GM21619 (cell line): ENCODE data around the gene KCNJ9.
A peak's percentile ranks its signal among the peaks of the same experiment; 100 is the strongest.
"Not testable (repeated sequence)": the region's sequence is repeated elsewhere in the genome, so short reads cannot be mapped to it uniquely, and the experiment has no call there.

ENCODE experiments used
- ATAC-seq: cut with Tn5 transposase; IDR thresholded peaks from one replicate; pipeline ENCODE4 v1.9.1; 2021; ENCODE audit not compliant: unreplicated experiment

The KCNJ9 gene

GRCh38 chr1:160081261-160081936 lies at the start of gene KCNJ9:
KCNJ9 (plus strand) TSS chr1:160081538; CDS start chr1:160084031, 2,493 bp downstream.
- no peak for ATAC-seq

GRCh38 chr1:160032165-160032820 lies 49.0 kb upstream of the KCNJ9 start:
- ATAC-seq, result no peak

DNA sequence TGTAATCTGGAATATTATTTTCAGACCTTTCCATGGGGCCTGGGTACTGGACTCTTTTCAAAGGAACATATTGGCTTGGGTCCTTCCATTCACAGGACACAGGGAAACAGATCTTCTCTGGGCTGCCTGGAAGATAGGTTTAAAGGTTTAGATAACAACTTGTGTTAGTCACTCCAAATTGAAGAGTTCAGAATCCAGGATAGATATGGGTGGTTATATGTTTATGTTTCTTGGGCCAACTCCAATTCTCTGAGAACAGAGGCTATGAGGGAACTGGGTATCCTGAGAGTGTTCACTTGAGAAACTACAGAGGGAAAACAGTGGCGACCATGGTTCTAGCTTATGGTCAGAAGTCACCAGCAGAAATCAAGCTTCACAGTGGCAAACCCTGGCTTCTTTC lies 40.9 kb upstream of the KCNJ9 start:
- no peak for ATAC-seq

DNA sequence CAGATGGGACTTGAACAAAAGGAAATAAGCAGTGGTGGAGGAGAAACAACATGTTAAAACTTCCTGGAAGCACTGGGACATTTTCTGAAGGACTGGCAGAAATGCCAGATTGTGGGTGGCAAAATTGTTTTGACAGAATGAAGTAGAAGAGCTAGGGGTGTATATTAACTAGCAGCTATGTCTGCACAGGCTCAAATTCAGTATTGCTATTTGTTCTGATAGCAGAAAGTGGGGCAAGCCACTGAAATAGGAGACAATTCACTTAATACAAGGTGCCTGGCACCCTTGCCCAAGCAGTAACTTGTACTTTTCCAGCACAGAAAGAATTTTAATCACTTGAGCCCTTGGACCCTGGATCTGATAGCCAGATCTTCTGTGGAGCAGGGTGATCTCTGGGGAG lies 37.8 kb upstream of the KCNJ9 start:
- no peak for ATAC-seq

- ATAC-seq, result no peak
Measured at GRCh38 chr1:160045653-160046052, 35.7 kb upstream of the KCNJ9 start.

DNA sequence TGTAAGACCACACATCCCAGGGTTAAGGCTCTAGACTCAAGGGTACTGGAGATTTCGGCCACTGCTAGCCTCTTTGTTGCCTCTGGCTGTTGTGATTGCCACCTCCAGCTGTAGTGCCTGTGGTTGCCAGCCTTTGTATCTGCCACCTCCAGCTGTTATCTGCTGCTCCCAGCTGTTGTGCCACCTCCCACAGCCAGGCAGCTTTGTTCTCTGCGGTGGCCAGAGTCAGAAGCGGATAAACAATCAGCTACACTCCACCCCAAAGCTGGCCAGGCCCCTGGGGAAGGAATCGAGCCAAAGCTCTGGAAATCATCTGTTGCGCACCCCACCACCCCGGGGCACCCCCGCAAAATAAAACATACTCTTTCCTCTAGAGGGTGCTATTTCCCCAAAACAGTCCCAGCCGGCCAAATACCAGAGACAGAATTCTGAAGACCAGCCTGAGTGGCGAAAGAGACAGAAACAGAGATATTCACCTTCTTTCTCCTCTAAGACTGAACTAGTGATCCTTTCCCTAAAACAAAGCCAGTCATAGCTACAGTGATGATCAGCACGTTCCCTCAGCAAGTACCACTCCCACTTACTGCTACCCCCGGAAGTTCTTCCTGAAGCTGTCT lies 34.7 kb upstream of the KCNJ9 start:
- ATAC-seq, result peak; percentile 74

DNA sequence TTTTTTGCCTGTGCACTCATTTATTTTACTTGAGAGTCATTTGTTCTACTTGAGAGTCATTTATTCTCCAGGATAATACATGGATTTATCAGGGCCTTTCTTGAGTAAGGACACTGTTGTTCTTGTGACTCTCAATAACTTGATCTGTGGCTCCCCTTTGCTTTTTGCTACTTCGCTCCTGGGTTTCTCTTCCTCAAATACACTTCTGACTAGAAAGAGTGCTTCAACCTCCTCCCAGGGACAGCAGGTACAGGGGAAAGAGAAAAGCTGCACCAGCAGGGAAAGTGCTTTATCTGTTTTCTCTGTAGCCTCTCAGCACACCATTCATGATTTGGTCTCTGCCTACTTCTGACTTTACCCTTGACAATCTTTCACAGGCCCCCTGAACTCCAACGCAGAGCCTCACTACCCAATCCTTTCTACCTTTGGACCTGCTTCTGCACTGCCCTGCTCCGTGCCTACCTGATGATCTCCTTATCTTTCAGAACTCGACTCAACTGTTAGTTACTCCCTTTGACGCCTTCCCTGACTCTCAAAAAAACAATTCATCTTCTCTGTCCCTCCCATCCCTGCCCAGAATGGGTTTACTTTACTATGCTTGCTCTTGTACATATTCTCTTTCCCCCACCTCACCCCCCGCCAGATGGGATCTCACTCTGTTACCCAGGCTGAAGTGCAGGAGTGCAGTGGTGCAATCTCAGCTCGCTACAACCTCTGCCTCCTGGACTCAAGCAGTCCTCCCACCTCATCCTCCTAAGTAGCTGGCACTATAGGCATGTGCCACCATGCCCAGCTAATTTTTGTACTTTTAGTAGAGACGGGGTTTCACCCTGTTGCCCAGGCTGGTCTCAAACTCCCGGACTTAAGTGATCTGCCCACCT lies 34.0 kb upstream of the KCNJ9 start:
- ATAC-seq, result peak; percentile 42

GRCh38 chr1:160048335-160048734 lies 33.0 kb upstream of the KCNJ9 start:
- ATAC-seq, result no peak

GRCh38 chr1:160049101-160049500 lies 32.2 kb upstream of the KCNJ9 start:
- no peak for ATAC-seq

- ATAC-seq, result not testable (repeated sequence)
Measured at GRCh38 chr1:160050182-160050581, 31.2 kb upstream of the KCNJ9 start.

- ATAC-seq, result no peak
Measured at GRCh38 chr1:160050619-160051018, 30.7 kb upstream of the KCNJ9 start.

DNA sequence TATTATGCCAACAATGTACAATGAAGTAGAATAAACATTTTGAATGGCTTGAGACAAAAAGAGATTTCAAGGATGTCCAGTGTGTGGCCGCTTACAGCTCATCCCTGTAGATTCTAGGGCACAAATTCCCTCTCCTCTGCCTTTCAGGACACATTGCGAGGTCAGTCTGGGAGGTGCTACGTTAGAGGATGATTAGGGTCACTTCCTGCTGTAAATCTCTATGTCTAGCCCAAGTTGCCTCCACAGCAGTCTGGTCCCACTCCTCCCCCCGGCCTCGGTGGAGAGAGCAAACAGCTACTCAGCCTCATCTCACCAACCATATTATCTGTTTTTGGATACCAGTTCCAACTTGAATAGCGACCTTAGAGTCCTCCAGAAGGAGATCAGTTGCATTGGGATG lies 28.4 kb upstream of the KCNJ9 start:
- ATAC-seq, result no peak

DNA sequence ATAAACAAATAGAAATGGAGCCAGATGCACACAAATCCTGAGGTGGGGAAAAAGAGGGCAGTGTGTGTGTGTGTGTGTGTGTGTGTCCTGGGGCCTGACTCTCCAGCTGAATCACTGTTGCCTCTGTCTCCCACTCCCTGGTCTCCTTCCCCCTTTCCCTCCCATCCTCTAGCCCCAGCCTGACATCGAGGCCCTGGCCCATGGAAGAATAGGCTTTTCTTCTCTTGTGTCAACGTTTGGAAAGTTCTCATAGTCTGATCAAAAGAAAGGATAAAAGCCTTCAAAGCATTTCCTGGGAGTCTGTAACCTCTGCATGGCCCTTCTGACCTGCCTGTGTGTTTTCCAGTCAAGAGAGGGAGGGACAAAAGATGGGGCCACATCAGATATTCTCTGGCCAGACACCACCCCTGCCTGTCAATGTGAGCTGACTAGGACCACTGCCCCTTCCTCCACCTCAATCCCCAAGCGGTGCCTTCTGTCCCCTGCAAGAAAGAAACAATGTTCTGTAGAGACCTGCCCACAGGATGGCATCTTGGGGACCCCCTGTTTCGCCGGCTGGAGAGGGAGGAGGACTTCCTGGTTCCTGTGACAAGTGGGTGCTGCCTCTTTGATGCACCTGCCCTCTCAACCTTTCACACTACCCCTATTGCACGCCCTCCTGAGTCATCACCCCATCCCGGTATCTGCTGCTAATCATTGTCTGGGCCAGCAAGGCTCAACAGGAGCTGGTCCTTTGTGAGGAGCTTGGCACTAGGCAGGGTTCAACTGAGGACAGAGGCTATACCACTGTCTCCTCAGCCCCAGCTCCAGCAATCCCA lies 27.6 kb upstream of the KCNJ9 start:
- ATAC-seq, result no peak

DNA sequence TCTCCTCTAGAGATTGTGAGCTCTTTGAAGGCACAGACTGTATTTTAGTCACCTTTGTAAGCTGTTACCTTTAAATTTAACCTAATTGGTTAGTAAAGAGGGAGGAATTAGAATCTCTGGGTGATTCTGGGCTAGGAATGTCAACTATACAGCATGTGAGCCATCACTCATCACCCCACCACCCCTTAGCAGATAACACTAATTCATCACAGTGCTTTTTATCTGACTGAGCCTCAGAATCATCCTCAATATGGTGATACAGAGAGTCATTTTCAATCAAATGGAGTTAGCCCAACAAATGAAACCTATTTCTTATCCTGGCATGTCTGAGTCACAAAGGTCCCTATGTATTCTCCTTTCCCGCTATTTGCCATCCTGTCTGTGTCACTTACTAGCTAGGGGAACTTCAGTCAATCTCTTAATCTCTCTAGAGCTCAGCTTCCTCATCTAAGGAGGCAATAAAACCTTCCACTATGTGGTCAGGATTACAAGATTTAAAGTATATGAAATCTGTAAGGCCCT lies 24.6 kb upstream of the KCNJ9 start:
- no peak for ATAC-seq

GRCh38 chr1:160058087-160058486 lies 23.3 kb upstream of the KCNJ9 start:
- ATAC-seq, result no peak

GRCh38 chr1:160061369-160062229 lies 19.7 kb upstream of the KCNJ9 start:
- ATAC-seq, result no peak

GRCh38 chr1:160062230-160062532 lies 19.2 kb upstream of the KCNJ9 start:
- no peak for ATAC-seq

- ATAC-seq, result no peak
Measured at GRCh38 chr1:160063176-160063575, 18.2 kb upstream of the KCNJ9 start.

DNA sequence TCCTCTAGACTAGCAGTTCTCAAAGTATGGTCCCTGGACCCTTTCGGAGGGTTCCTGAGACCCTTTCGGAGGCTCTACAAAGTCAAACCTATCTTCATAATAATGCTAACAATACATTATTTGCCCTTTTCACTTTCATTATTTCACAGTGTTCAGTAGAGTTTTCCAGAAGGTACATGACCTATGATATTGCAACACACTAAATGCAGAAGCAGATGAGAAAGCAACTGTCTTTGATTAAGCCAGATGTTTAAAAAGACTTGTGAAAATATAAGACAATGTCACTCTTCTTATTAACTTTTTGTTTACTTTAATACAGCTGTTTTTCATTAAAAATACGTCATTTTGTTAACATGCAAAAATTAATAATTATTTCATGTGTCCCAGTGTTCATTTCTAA lies 17.2 kb upstream of the KCNJ9 start:
- ATAC-seq, result no peak

DNA sequence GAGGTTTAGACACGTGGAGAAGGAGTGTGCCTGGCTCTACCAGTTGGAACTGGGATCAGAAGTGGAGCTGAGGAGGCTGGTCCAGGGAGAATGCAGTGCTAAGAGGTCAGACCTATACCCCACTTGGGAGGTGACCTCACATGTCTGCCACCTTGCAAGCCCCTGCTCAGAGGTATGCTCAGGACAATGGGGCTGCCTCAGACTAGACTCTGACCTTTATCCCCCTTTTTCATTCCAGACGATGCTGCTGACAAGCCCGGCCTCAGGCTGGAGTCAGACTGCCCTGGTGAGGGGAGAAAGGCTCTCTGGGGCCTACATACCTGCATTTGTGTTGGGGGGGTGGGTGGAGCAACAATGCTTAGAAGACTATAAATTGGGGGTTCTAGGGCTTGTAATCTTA lies 16.6 kb upstream of the KCNJ9 start:
- no peak for ATAC-seq
